ENCODE results near the gene EGLN2. TPM values are rescaled to one million over a fixed set of nuclear protein-coding genes. Genes with fewer than 3 reads are reported as not detected.
"Not testable (repeated sequence)": the region's sequence is repeated elsewhere in the genome, so short reads cannot be mapped to it uniquely, and the experiment has no call there.

Gene EGLN2
- total RNA-seq, 1 donor from 2014 or later, result 147 TPM

GRCh38 chr19:40759352-40759751, 39.6 kb upstream of the EGLN2 start:
- ATAC-seq (ENCODE audit: low read depth) (no peak), DNase-seq (no peak)
- H3K27ac Mint-ChIP-seq, result no peak overlapping the region
- no peaks in the 10 kb centered on the region for H3K27me3 Mint-ChIP-seq
- TF ChIP-seq CTCF (IDR thresholded peaks at IDR 0.05), result no peak
- H3K4me1 Mint-ChIP-seq, result peaks cover 33% of the 10 kb centered on the region
- ChIA-PET POLR2A (interaction anchor here (1.2 to 12.3 kb wide), 2 partner anchors 11 to 18 kb away, joined by 3 to 351 read pairs; partner anchors contain the start of genes MIA and RAB4B), CTCF (no interaction called here)
- intact Hi-C loops (cut with micrococcal nuclease), result no loop called here
- H3K4me3 Mint-ChIP-seq, result no peak overlapping the region
- H3K9me3 Mint-ChIP-seq, result no peaks in the 10 kb centered on the region
- peaks cover 86% of the 10 kb centered on the region for H3K36me3 Mint-ChIP-seq (ENCODE audit: low read depth)

- intact Hi-C loops (cut with micrococcal nuclease), result no loop called here
- Mint-ChIP-seq H3K4me1 (peaks cover 3% of the 10 kb centered on the region), H3K27me3 (no peaks in the 10 kb centered on the region), H3K9me3 (no peaks in the 10 kb centered on the region), H3K4me3 (no peak overlapping the region), H3K36me3 (ENCODE audit: low read depth) (peaks cover 89% of the 10 kb centered on the region), H3K27ac (no peak overlapping the region)
- ATAC-seq (ENCODE audit: low read depth) (no peak), DNase-seq (no peak)
- ChIA-PET POLR2A (interaction anchor here (1.6 kb wide), 1 partner anchor 10 kb away, joined by 11 read pairs; no protein-coding TSS in a partner anchor), CTCF (no interaction called here)
- no peak for TF ChIP-seq CTCF (IDR thresholded peaks at IDR 0.05)
Observed at GRCh38 chr19:40762754-40763470, 36.1 kb upstream of the EGLN2 start.

GRCh38 chr19:40763526-40763925, 35.5 kb upstream of the EGLN2 start:
- no peaks in the 10 kb centered on the region for H3K27me3 Mint-ChIP-seq
- no peaks in the 10 kb centered on the region for H3K4me1 Mint-ChIP-seq
- H3K9me3 Mint-ChIP-seq, result no peaks in the 10 kb centered on the region
- ChIA-PET CTCF (no interaction called here), POLR2A (interaction anchor here (1.6 kb wide), 1 partner anchor 10 kb away, joined by 11 read pairs; no protein-coding TSS in a partner anchor)
- H3K36me3 Mint-ChIP-seq (ENCODE audit: low read depth), result peaks cover 83% of the 10 kb centered on the region
- no peak for DNase-seq
- H3K4me3 Mint-ChIP-seq, result no peak overlapping the region
- ATAC-seq (ENCODE audit: low read depth), result no peak
- H3K27ac Mint-ChIP-seq, result no peak overlapping the region
- TF ChIP-seq CTCF (IDR thresholded peaks at IDR 0.05), result no peak
- intact Hi-C loops (cut with micrococcal nuclease), result no loop called here

- ChIA-PET CTCF (no interaction called here), POLR2A (interaction anchor here (1.6 kb wide), 1 partner anchor 11 kb away, joined by 11 read pairs; no protein-coding TSS in a partner anchor)
- no peak for TF ChIP-seq CTCF (IDR thresholded peaks at IDR 0.05)
- no peak for ATAC-seq (ENCODE audit: low read depth)
- Mint-ChIP-seq H3K9me3 (no peaks in the 10 kb centered on the region), H3K4me3 (no peak overlapping the region), H3K4me1 (no peaks in the 10 kb centered on the region), H3K27me3 (no peaks in the 10 kb centered on the region), H3K36me3 (ENCODE audit: low read depth) (peaks cover 83% of the 10 kb centered on the region), H3K27ac (no peak overlapping the region)
- no peak for DNase-seq
- intact Hi-C loops (cut with micrococcal nuclease), result no loop called here
Observed at GRCh38 chr19:40763963-40764362, 35.0 kb upstream of the EGLN2 start.

GRCh38 chr19:40766385-40766784, 32.6 kb upstream of the EGLN2 start:
- CTCF ChIA-PET; H3K9me3 Mint-ChIP-seq; DNase-seq; H3K27me3 Mint-ChIP-seq; H3K4me1 Mint-ChIP-seq; ATAC-seq (ENCODE audit: low read depth); H3K4me3 Mint-ChIP-seq; H3K27ac Mint-ChIP-seq; intact Hi-C loops (cut with micrococcal nuclease): not testable (repeated sequence)
- H3K36me3 Mint-ChIP-seq (ENCODE audit: low read depth), result peaks cover 79% of the 10 kb centered on the region
- POLR2A ChIA-PET, result interaction anchor here (0.6 to 0.8 kb wide), 2 partner anchors 10 to 12 kb away, joined by 4 read pairs; partner anchors contain the start of gene RAB4B
